Astrocyte of the cerebellum (primary cell): ENCODE data around the gene CEMIP2.

ENCODE experiments used
- DNase-seq: peaks from one replicate; pipeline ENCODE4 v3.0.0-alpha.2; 2011; ENCODE audit warnings: low read depth
- H3K4me3 ChIP-seq: 2 replicates; pipeline ENCODE4 v1.5.1; 2011; ENCODE audit warnings: mild to moderate bottlenecking, low read depth, low read length, moderate library complexity
- in situ Hi-C: cut with HindIII; loops from 2 replicates; pipeline ENCODE4 v1.10.0; 2017; ENCODE audit warnings: low sequenced_read_pairs
- TF ChIP-seq, protein P1 (sequence below): IDR thresholded peaks from 2 replicates; pipeline ENCODE4 v1.5.1; 2012; ENCODE audit warnings: low read length, low read depth, moderate library complexity, mild to moderate bottlenecking; ENCODE audit errors: missing control alignments

CEMIP2 gene

DNA sequence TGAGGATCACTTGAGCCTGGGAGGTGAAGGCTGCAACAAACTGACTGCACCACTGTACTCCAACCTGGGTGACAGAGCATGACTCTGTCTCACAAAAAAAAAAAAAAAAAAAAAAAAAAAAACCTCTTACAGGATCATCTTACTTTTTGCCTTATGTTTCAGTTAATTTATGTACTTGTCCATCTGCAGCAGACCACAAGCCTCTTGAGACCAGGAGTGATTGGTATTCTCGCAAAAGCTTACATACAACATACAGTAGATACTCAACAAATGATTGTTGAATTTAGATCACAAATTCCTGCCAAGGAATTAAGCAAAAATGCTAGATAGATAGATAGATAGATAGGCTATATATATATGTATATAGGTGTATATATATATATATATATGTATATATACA is 12.4 kb downstream of the CEMIP2 start:
- H3K4me3 ChIP-seq, result no peak overlapping the region
- in situ Hi-C loops, result loop anchor here (10.0 kb wide), 1 partner anchor 71 kb away; no protein-coding TSS in a partner anchor
- no peak for DNase-seq
- TF ChIP-seq, protein P1, sequence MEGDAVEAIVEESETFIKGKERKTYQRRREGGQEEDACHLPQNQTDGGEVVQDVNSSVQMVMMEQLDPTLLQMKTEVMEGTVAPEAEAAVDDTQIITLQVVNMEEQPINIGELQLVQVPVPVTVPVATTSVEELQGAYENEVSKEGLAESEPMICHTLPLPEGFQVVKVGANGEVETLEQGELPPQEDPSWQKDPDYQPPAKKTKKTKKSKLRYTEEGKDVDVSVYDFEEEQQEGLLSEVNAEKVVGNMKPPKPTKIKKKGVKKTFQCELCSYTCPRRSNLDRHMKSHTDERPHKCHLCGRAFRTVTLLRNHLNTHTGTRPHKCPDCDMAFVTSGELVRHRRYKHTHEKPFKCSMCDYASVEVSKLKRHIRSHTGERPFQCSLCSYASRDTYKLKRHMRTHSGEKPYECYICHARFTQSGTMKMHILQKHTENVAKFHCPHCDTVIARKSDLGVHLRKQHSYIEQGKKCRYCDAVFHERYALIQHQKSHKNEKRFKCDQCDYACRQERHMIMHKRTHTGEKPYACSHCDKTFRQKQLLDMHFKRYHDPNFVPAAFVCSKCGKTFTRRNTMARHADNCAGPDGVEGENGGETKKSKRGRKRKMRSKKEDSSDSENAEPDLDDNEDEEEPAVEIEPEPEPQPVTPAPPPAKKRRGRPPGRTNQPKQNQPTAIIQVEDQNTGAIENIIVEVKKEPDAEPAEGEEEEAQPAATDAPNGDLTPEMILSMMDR, result no peak

DNA sequence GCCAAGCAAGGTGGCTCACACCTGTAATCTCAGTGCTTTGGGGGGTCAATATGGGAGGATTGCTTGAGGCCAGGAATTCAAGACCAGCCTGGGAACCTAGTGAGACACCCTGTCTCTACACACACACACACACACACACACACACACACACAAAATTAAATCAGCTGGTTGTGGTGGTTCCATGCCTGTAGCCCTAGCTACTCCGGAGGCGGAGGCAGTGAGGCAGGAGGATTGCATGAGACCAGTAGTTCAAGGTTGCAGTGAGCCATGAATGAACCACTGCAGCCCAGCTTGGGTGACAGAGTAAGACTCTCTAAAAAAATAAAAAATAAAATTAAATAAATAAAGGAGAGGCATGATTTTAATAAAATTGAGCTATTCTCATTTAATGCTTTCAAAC is 13.1 kb downstream of the CEMIP2 start:
- TF ChIP-seq, protein P1, result no peak
- H3K4me3 ChIP-seq, result no peak overlapping the region
- no peak for DNase-seq
- in situ Hi-C loops, result loop anchor here (10.0 kb wide), 1 partner anchor 70 kb away; no protein-coding TSS in a partner anchor

DNA sequence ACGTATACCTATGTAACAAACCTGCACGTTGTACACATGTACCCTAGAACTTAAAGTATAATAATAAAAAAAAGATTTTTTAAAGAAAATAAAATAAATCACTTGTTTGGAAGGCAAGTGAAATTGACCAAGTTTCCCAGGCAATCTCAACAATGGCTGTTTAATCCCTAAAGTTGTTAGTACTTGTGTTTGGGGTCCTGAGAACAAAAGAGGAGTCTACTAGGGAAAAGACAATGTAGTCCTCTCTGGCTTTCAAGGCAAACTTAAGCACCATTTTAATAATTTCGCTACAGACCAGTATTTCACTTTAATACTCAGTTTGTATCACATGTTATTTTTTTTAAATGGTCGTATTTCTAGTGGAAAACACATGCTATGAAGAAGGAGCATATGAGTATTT is 14.2 kb downstream of the CEMIP2 start:
- H3K4me3 ChIP-seq, result no peak overlapping the region
- in situ Hi-C loops, result loop anchor here (10.0 kb wide), 1 partner anchor 69 kb away; no protein-coding TSS in a partner anchor
- DNase-seq, result no peak
- TF ChIP-seq, protein P1, result no peak

DNA sequence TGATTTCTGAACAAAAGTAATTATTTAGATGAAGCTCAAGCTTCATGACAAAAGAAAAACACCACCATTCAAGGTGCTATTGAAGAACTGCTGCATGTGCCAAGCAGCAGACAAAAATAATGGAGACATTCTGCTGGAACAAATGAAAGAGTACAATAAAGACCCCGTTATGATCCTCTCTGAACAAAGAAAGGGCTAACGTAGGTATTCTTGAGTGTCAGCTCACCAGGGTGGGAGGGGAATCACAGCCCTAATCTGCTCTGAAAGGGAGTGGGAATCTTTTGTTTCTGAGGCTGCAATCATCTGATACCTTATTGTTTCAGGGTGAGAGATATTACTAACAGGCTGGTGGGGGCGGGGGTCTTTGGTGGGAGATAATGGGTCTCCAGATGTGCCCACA is 15.4 kb downstream of the CEMIP2 start:
- in situ Hi-C loops, result loop anchor here (10.0 kb wide), 1 partner anchor 68 kb away; no protein-coding TSS in a partner anchor
- DNase-seq, result no peak
- H3K4me3 ChIP-seq, result no peak overlapping the region
- TF ChIP-seq, protein P1, result no peak

DNA sequence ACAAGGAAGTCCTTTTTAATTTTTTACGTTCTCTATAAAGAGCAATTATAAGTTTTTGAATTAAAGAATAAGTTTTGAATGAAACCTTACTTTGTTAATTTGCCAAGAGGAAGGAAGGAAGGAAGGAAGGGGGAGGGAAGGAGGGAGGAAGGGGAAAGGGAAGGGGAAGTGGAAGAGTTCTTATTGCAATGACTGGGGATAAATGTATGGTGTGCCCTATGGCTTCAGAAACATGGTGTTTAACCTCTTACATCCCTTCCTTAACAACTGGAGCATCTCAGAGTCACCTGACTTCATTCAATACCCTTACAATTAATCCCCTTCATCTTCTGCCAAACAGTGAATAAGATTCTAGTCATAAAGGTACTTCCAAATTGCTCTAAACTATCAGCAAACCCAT is 16.0 kb downstream of the CEMIP2 start:
- no peak overlapping the region for H3K4me3 ChIP-seq
- TF ChIP-seq, protein P1, result no peak
- in situ Hi-C loops, result loop anchor here (10.0 kb wide), 1 partner anchor 68 kb away; no protein-coding TSS in a partner anchor
- DNase-seq, result no peak

DNA sequence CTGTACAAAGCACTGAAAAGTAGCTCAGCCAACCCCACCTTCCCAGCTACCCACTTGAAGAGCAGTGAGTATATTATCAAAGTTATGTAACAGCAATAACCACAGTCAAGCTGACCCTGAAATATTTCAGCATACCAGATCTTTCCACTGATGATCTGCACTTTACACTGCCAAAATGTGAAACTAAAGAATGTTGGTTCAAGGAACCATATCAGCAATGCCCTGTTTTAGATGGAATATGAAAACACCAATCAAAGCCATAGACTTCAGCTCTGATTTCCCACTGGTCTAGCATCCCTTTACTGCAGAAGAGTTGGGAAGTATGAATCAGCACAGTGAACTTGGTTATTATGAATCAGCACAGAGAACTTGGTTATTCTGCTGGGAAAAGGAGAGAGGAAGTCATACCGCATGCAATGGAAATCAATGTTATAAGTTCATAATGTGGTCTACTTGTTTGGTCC is 20.0 kb downstream of the CEMIP2 start:
- peak; percentile 85 for DNase-seq
- in situ Hi-C loops, result no loop called here
- no peak overlapping the region for H3K4me3 ChIP-seq
- TF ChIP-seq, protein P1, result no peak
